ENCODE results near the gene XXYLT1.

Gene XXYLT1

DNA sequence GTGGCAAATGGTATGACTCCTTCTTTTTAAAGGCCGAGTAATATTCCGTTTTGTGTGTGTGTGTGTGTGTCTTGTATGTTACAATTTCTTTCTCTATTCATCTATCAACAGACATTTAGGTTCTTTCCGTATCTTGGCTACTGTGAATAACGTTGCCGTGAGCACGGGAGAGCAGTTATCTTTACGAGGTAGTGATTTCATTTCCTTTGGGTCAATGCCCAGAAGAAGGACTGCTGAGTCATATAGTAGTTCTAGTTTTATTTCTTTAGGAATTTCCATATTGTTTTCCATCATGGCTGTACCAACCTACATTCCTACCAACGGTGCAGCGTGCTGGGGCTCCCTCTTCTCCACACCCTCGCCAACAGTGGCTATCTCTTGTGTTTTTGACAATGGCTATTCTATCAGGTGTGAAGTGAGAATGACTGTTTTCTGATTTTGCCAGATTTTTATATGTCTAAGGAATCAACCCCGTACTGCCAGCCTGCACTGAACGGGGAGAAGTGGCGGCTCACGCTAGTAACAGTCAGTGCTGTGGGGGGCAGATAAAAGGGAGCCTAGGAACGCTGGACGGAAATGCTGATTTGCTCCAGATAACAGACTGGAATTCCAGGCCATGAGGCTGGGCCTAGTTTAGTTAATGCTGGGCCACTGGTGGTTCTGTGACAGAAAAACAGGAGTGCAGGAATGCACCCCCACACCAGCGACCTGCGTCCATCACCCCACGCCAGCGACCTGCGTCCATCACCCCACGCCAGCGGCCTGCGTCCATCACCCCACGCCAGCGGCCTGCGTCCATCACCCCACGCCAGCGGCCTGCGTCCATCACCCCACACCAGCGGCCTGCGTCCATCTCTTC is 168.1 kb downstream of the XXYLT1 start (continued):
- TF ChIP-seq, protein P1, sequence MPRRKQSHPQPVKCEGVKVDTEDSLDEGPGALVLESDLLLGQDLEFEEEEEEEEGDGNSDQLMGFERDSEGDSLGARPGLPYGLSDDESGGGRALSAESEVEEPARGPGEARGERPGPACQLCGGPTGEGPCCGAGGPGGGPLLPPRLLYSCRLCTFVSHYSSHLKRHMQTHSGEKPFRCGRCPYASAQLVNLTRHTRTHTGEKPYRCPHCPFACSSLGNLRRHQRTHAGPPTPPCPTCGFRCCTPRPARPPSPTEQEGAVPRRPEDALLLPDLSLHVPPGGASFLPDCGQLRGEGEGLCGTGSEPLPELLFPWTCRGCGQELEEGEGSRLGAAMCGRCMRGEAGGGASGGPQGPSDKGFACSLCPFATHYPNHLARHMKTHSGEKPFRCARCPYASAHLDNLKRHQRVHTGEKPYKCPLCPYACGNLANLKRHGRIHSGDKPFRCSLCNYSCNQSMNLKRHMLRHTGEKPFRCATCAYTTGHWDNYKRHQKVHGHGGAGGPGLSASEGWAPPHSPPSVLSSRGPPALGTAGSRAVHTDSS (tag by site-specific recombination; IDR thresholded peaks at IDR 0.05): no peak
- TF ChIP-seq ZBTB17 (tag by site-specific recombination; IDR thresholded peaks at IDR 0.05): peak; percentile 72
- TF ChIP-seq ZNF138 (tag by site-specific recombination; IDR thresholded peaks at IDR 0.05; ENCODE audit: borderline replicate concordance): no peak
- no peak for TF ChIP-seq ZNF175 (tag by site-specific recombination; IDR thresholded peaks at IDR 0.05)
- no peak for TF ChIP-seq ZNF112 (tag by site-specific recombination; IDR thresholded peaks at IDR 0.05)
- TF ChIP-seq, protein P2, sequence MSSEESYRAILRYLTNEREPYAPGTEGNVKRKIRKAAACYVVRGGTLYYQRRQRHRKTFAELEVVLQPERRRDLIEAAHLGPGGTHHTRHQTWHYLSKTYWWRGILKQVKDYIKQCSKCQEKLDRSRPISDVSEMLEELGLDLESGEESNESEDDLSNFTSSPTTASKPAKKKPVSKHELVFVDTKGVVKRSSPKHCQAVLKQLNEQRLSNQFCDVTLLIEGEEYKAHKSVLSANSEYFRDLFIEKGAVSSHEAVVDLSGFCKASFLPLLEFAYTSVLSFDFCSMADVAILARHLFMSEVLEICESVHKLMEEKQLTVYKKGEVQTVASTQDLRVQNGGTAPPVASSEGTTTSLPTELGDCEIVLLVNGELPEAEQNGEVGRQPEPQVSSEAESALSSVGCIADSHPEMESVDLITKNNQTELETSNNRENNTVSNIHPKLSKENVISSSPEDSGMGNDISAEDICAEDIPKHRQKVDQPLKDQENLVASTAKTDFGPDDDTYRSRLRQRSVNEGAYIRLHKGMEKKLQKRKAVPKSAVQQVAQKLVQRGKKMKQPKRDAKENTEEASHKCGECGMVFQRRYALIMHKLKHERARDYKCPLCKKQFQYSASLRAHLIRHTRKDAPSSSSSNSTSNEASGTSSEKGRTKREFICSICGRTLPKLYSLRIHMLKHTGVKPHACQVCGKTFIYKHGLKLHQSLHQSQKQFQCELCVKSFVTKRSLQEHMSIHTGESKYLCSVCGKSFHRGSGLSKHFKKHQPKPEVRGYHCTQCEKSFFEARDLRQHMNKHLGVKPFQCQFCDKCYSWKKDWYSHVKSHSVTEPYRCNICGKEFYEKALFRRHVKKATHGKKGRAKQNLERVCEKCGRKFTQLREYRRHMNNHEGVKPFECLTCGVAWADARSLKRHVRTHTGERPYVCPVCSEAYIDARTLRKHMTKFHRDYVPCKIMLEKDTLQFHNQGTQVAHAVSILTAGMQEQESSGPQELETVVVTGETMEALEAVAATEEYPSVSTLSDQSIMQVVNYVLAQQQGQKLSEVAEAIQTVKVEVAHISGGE (tag by site-specific recombination; conservative IDR thresholded peaks at IDR 0.05; ENCODE audit: low read depth): no peak
- no peak for TF ChIP-seq ZNF549 (tag by site-specific recombination; IDR thresholded peaks at IDR 0.05)
- TF ChIP-seq ZNF140 (tag by site-specific recombination; IDR thresholded peaks at IDR 0.05): no peak
- TF ChIP-seq, protein P3, sequence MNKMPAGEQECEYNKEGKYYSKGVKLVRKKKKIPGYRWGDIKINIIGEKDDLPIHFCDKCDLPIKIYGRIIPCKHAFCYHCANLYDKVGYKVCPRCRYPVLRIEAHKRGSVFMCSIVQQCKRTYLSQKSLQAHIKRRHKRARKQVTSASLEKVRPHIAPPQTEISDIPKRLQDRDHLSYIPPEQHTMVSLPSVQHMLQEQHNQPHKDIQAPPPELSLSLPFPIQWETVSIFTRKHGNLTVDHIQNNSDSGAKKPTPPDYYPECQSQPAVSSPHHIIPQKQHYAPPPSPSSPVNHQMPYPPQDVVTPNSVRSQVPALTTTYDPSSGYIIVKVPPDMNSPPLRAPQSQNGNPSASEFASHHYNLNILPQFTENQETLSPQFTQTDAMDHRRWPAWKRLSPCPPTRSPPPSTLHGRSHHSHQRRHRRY (tag by site-specific recombination; IDR thresholded peaks at IDR 0.05): no peak
- TF ChIP-seq, protein P4, sequence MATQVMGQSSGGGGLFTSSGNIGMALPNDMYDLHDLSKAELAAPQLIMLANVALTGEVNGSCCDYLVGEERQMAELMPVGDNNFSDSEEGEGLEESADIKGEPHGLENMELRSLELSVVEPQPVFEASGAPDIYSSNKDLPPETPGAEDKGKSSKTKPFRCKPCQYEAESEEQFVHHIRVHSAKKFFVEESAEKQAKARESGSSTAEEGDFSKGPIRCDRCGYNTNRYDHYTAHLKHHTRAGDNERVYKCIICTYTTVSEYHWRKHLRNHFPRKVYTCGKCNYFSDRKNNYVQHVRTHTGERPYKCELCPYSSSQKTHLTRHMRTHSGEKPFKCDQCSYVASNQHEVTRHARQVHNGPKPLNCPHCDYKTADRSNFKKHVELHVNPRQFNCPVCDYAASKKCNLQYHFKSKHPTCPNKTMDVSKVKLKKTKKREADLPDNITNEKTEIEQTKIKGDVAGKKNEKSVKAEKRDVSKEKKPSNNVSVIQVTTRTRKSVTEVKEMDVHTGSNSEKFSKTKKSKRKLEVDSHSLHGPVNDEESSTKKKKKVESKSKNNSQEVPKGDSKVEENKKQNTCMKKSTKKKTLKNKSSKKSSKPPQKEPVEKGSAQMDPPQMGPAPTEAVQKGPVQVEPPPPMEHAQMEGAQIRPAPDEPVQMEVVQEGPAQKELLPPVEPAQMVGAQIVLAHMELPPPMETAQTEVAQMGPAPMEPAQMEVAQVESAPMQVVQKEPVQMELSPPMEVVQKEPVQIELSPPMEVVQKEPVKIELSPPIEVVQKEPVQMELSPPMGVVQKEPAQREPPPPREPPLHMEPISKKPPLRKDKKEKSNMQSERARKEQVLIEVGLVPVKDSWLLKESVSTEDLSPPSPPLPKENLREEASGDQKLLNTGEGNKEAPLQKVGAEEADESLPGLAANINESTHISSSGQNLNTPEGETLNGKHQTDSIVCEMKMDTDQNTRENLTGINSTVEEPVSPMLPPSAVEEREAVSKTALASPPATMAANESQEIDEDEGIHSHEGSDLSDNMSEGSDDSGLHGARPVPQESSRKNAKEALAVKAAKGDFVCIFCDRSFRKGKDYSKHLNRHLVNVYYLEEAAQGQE (tag by site-specific recombination; IDR thresholded peaks at IDR 0.05): no peak
- TF ChIP-seq, protein P5, sequence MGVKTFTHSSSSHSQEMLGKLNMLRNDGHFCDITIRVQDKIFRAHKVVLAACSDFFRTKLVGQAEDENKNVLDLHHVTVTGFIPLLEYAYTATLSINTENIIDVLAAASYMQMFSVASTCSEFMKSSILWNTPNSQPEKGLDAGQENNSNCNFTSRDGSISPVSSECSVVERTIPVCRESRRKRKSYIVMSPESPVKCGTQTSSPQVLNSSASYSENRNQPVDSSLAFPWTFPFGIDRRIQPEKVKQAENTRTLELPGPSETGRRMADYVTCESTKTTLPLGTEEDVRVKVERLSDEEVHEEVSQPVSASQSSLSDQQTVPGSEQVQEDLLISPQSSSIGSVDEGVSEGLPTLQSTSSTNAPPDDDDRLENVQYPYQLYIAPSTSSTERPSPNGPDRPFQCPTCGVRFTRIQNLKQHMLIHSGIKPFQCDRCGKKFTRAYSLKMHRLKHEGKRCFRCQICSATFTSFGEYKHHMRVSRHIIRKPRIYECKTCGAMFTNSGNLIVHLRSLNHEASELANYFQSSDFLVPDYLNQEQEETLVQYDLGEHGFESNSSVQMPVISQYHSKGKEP (tag by site-specific recombination; IDR thresholded peaks at IDR 0.05): peak; percentile 37; the same call in 1 of the 2 replicates
- TF ChIP-seq, protein P6, sequence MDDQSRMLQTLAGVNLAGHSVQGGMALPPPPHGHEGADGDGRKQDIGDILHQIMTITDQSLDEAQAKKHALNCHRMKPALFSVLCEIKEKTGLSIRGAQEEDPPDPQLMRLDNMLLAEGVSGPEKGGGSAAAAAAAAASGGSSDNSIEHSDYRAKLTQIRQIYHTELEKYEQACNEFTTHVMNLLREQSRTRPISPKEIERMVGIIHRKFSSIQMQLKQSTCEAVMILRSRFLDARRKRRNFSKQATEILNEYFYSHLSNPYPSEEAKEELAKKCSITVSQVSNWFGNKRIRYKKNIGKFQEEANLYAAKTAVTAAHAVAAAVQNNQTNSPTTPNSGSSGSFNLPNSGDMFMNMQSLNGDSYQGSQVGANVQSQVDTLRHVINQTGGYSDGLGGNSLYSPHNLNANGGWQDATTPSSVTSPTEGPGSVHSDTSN (CRISPR knock-in tag; IDR thresholded peaks at IDR 0.05): no peak
- TF ChIP-seq ZNF121 (tag by site-specific recombination; IDR thresholded peaks at IDR 0.05): no peak
- TF ChIP-seq ZNF747 (tag by site-specific recombination; IDR thresholded peaks at IDR 0.05): no peak
- peak; percentile 45; the same call in 1 of the 2 replicates for TF ChIP-seq GLIS1 (tag by site-specific recombination; IDR thresholded peaks at IDR 0.05)
- TF ChIP-seq, protein P7, sequence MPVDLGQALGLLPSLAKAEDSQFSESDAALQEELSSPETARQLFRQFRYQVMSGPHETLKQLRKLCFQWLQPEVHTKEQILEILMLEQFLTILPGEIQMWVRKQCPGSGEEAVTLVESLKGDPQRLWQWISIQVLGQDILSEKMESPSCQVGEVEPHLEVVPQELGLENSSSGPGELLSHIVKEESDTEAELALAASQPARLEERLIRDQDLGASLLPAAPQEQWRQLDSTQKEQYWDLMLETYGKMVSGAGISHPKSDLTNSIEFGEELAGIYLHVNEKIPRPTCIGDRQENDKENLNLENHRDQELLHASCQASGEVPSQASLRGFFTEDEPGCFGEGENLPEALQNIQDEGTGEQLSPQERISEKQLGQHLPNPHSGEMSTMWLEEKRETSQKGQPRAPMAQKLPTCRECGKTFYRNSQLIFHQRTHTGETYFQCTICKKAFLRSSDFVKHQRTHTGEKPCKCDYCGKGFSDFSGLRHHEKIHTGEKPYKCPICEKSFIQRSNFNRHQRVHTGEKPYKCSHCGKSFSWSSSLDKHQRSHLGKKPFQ (tag by site-specific recombination; IDR thresholded peaks at IDR 0.05): peak; percentile 72
- peak; percentile 72 for TF ChIP-seq ZNF660 (tag by site-specific recombination; IDR thresholded peaks at IDR 0.05)
- TF ChIP-seq, protein P8, sequence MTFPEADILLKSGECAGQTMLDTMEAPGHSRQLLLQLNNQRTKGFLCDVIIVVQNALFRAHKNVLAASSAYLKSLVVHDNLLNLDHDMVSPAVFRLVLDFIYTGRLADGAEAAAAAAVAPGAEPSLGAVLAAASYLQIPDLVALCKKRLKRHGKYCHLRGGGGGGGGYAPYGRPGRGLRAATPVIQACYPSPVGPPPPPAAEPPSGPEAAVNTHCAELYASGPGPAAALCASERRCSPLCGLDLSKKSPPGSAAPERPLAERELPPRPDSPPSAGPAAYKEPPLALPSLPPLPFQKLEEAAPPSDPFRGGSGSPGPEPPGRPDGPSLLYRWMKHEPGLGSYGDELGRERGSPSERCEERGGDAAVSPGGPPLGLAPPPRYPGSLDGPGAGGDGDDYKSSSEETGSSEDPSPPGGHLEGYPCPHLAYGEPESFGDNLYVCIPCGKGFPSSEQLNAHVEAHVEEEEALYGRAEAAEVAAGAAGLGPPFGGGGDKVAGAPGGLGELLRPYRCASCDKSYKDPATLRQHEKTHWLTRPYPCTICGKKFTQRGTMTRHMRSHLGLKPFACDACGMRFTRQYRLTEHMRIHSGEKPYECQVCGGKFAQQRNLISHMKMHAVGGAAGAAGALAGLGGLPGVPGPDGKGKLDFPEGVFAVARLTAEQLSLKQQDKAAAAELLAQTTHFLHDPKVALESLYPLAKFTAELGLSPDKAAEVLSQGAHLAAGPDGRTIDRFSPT (tag by site-specific recombination; IDR thresholded peaks at IDR 0.05): peak; percentile 94
- TF ChIP-seq ZNF433 (tag by site-specific recombination; IDR thresholded peaks at IDR 0.05; ENCODE audit: low read depth): no peak
- no peak; the same call in 1 of the 2 replicates for TF ChIP-seq ZFP37 (tag by site-specific recombination; IDR thresholded peaks at IDR 0.05)
- TF ChIP-seq ZNF416 (tag by site-specific recombination; IDR thresholded peaks at IDR 0.05): no peak
- TF ChIP-seq ZNF404 (tag by site-specific recombination; IDR thresholded peaks at IDR 0.05): no peak

Data from HEK293 (cell line).